ENCODE measurements around the gene DSC1.

GRCh38 chr18:31088532-31088931 is 74.1 kb downstream of the DSC1 start:
- TF ChIP-seq ZBTB7A (IDR thresholded peaks at IDR 0.05; ENCODE audit: low read depth) (no peak), CREB1 (IDR thresholded peaks at IDR 0.05; ENCODE audit: low read depth) (no peak), EP300 (IDR thresholded peaks at IDR 0.05; ENCODE audit: borderline replicate concordance) (no peak), EGR1 (IDR thresholded peaks at IDR 0.05) (no peak), NFIC (IDR thresholded peaks at IDR 0.05) (no peak)
- TF ChIP-seq, protein P1, sequence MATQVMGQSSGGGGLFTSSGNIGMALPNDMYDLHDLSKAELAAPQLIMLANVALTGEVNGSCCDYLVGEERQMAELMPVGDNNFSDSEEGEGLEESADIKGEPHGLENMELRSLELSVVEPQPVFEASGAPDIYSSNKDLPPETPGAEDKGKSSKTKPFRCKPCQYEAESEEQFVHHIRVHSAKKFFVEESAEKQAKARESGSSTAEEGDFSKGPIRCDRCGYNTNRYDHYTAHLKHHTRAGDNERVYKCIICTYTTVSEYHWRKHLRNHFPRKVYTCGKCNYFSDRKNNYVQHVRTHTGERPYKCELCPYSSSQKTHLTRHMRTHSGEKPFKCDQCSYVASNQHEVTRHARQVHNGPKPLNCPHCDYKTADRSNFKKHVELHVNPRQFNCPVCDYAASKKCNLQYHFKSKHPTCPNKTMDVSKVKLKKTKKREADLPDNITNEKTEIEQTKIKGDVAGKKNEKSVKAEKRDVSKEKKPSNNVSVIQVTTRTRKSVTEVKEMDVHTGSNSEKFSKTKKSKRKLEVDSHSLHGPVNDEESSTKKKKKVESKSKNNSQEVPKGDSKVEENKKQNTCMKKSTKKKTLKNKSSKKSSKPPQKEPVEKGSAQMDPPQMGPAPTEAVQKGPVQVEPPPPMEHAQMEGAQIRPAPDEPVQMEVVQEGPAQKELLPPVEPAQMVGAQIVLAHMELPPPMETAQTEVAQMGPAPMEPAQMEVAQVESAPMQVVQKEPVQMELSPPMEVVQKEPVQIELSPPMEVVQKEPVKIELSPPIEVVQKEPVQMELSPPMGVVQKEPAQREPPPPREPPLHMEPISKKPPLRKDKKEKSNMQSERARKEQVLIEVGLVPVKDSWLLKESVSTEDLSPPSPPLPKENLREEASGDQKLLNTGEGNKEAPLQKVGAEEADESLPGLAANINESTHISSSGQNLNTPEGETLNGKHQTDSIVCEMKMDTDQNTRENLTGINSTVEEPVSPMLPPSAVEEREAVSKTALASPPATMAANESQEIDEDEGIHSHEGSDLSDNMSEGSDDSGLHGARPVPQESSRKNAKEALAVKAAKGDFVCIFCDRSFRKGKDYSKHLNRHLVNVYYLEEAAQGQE (IDR thresholded peaks at IDR 0.05; ENCODE audit: low read depth): no peak
